H9 (cell line): ENCODE results near the gene DNAJB6. TPM values are rescaled to one million over a fixed set of nuclear protein-coding genes. Genes with fewer than 3 reads are reported as not detected.

Source experiments
- DNase-seq: peaks from one replicate; pipeline ENCODE4 v3.0.0-alpha.2; 2017
- H2AFZ ChIP-seq: one replicate; pipeline ENCODE4 v1.6.1; 2013; ENCODE audit warnings: mild to moderate bottlenecking, low read length, control low read depth, moderate library complexity
- H2AK5ac ChIP-seq: 2 replicates; pipeline ENCODE4 v1.6.1; 2013; ENCODE audit warnings: low read length, control low read depth, mixed read lengths; ENCODE audit not compliant: insufficient read length
- H2BK120ac ChIP-seq: one replicate; pipeline ENCODE4 v1.6.1; 2013; ENCODE audit warnings: low read depth, mild to moderate bottlenecking, low read length, control low read depth, inconsistent platforms; ENCODE audit not compliant: poor library complexity, severe bottlenecking
- H2BK12ac ChIP-seq: 2 replicates; pipeline ENCODE4 v1.6.1; 2013; ENCODE audit warnings: low read length, control low read depth, mixed read lengths, low read depth; ENCODE audit not compliant: insufficient read length
- H2BK15ac ChIP-seq: 2 replicates; pipeline ENCODE4 v1.6.1; 2013; ENCODE audit warnings: low read depth, low read length, control low read depth
- H2BK20ac ChIP-seq: one replicate; pipeline ENCODE4 v1.6.1; 2013; ENCODE audit warnings: low read depth, mild to moderate bottlenecking, low read length, control low read depth, inconsistent platforms; ENCODE audit not compliant: poor library complexity, severe bottlenecking
- H2BK5ac ChIP-seq: 2 replicates; pipeline ENCODE4 v1.6.1; 2013; ENCODE audit warnings: low read length, control low read depth, mixed read lengths; ENCODE audit not compliant: insufficient read length
- H3K14ac ChIP-seq: 2 replicates; pipeline ENCODE4 v1.6.1; 2013; ENCODE audit warnings: low read length, control low read depth; ENCODE audit not compliant: insufficient read depth
- H3K18ac ChIP-seq: 2 replicates; pipeline ENCODE4 v1.6.1; 2013; ENCODE audit warnings: low read depth, mild to moderate bottlenecking, mixed read lengths, low read length, control low read depth; ENCODE audit not compliant: insufficient read length
- H3K23ac ChIP-seq: 2 replicates; pipeline ENCODE4 v1.6.1; 2013; ENCODE audit warnings: low read length, control low read depth, mixed read lengths, low read depth; ENCODE audit not compliant: insufficient read length
- H3K23me2 ChIP-seq: 2 replicates; pipeline ENCODE4 v1.6.1; 2013; ENCODE audit warnings: low read depth, mild to moderate bottlenecking, mixed read lengths, low read length, control low read depth; ENCODE audit not compliant: insufficient read length, poor library complexity, severe bottlenecking
- H3K27ac ChIP-seq: 2 replicates; pipeline ENCODE4 v1.5.1; 2013; ENCODE audit warnings: low read length, control low read depth, mixed read lengths, low read depth; ENCODE audit not compliant: insufficient read length
- H3K27me3 ChIP-seq: 2 replicates; pipeline ENCODE4 v1.6.1; 2013; ENCODE audit warnings: low read length, control low read depth, inconsistent platforms; ENCODE audit not compliant: insufficient read depth
- H3K4ac ChIP-seq: 2 replicates; pipeline ENCODE4 v1.6.1; 2013; ENCODE audit warnings: low read depth, mild to moderate bottlenecking, control low read depth, inconsistent platforms, low read length, moderate library complexity
- H3K4me1 ChIP-seq: 2 replicates; pipeline ENCODE4 v1.6.1; 2013; ENCODE audit warnings: low read length, control low read depth, inconsistent platforms; ENCODE audit not compliant: insufficient read depth
- H3K4me2 ChIP-seq: 2 replicates; pipeline ENCODE4 v1.6.1; 2013; ENCODE audit warnings: low read length, control low read depth, mixed read lengths; ENCODE audit not compliant: insufficient read length, insufficient read depth
- H3K56ac ChIP-seq: 2 replicates; pipeline ENCODE4 v1.6.1; 2013; ENCODE audit warnings: low read depth, mild to moderate bottlenecking, mixed read lengths, low read length, control low read depth; ENCODE audit not compliant: insufficient read length
- H3K79me1 ChIP-seq: 2 replicates; pipeline ENCODE4 v1.6.1; 2013; ENCODE audit warnings: low read depth, mild to moderate bottlenecking, moderate library complexity, low read length, control low read depth, inconsistent platforms; ENCODE audit not compliant: insufficient read depth, poor library complexity, severe bottlenecking
- H3K79me2 ChIP-seq: 2 replicates; pipeline ENCODE4 v1.6.1; 2013; ENCODE audit warnings: low read length, control low read depth, inconsistent platforms; ENCODE audit not compliant: insufficient read depth
- H3K9ac ChIP-seq: 2 replicates; pipeline ENCODE4 v1.6.1; 2013; ENCODE audit warnings: low read length, control low read depth, mixed read lengths; ENCODE audit not compliant: insufficient read length; ENCODE audit errors: extremely low read depth
- H3K9me3 ChIP-seq: one replicate; pipeline ENCODE4 v1.6.1; 2013; ENCODE audit warnings: low read depth, low read length, inconsistent platforms; ENCODE audit not compliant: control insufficient read depth
- H3T11ph ChIP-seq: one replicate; pipeline ENCODE4 v1.6.1; 2013; ENCODE audit warnings: mild to moderate bottlenecking, low read length, control low read depth, inconsistent platforms
- H4K20me1 ChIP-seq: one replicate; pipeline ENCODE4 v1.6.1; 2013; ENCODE audit not compliant: control insufficient read depth, insufficient read length, insufficient read depth
- H4K5ac ChIP-seq: 2 replicates; pipeline ENCODE4 v1.6.1; 2013; ENCODE audit warnings: low read depth, mild to moderate bottlenecking, mixed read lengths, low read length, control low read depth; ENCODE audit not compliant: insufficient read length
- H4K8ac ChIP-seq: replicated peaks from 2 replicates; pipeline ENCODE4 v1.6.1; 2013; ENCODE audit warnings: low read length, control low read depth, mixed read lengths, low read depth; ENCODE audit not compliant: insufficient read length
- H4K91ac ChIP-seq: 2 replicates; pipeline ENCODE4 v1.6.1; 2013; ENCODE audit warnings: low read depth, mild to moderate bottlenecking, moderate library complexity, mixed read lengths, low read length, control low read depth; ENCODE audit not compliant: insufficient read length
- H3K27ac Mint-ChIP-seq, 3 experiments: 2 replicates in 2 of 3; 3 replicates in 1 of 3; pipeline ENCODE4 v1.8.0; 2020 to 2021; ENCODE audit warnings: mixed read lengths in 3 of 3, mild to moderate bottlenecking in 1 of 3, moderate library complexity in 1 of 3
- H3K27me3 Mint-ChIP-seq: 2 replicates; pipeline ENCODE4 v1.8.0; 2021; ENCODE audit warnings: low read depth, mild to moderate bottlenecking, moderate library complexity, mixed read lengths
- H3K36me3 Mint-ChIP-seq, 3 experiments: 2 replicates in 2 of 3; 3 replicates in 1 of 3; pipeline ENCODE4 v1.8.0; 2020 to 2021; ENCODE audit warnings: low read depth in 3 of 3, mixed read lengths in 3 of 3; ENCODE audit not compliant: insufficient read depth in 1 of 3
- H3K4me1 Mint-ChIP-seq, 2 experiments: 2 replicates each; pipeline ENCODE4 v1.8.0; 2020; ENCODE audit warnings: mixed read lengths in 2 of 2
- H3K4me3 Mint-ChIP-seq, 2 experiments: 2 replicates in 1 of 2; 3 replicates in 1 of 2; pipeline ENCODE4 v1.8.0; 2020 to 2021; ENCODE audit warnings: mild to moderate bottlenecking in 2 of 2, mixed read lengths in 2 of 2, moderate library complexity in 1 of 2
- H3K9me3 Mint-ChIP-seq, 2 experiments: 2 replicates in 1 of 2; 3 replicates in 1 of 2; pipeline ENCODE4 v1.8.0; 2020; ENCODE audit warnings: mild to moderate bottlenecking in 2 of 2, mixed read lengths in 2 of 2, moderate library complexity in 1 of 2
- CTCF ChIP-seq: fragments of 200-600 bp; sonication (generic); conservative IDR thresholded peaks from 3 replicates; pipeline ENCODE4 v1.8.0; 2021; ENCODE audit warnings: antibody characterized with exemption, mild to moderate bottlenecking
- WGBS: extraction: QIAGEN DNeasy Blood & Tissue Kit; methylation state at CpG from one replicate; pipeline ENCODE4 v1.1.7; 2013; ENCODE audit warnings: missing lambda C conversion rate, low lambda C conversion rate, mixed read lengths; ENCODE audit not compliant: insufficient read length; ENCODE audit errors: extremely low coverage; 5-methylcytosine and 5-hydroxymethylcytosine counted together
- total RNA-seq: library from RNA; stranded (reverse); gene quantifications from 2 replicates; pipeline ENCODE4 v1.2.1, GENCODE V29; 2021

Gene DNAJB6
- total RNA-seq, 1 experiment from 2014 or later, result 215 TPM

GRCh38 chr7:157442456-157442855 lies 105.7 kb downstream of the DNAJB6 start:
- no peak overlapping the region for H3K4me3 Mint-ChIP-seq
- Histone ChIP-seq H3T11ph (no peak overlapping the region), H3K79me1 (no peaks in the 10 kb centered on the region), H3K23ac (no peak overlapping the region), H3K18ac (no peak overlapping the region), H3K27me3 (no peaks in the 10 kb centered on the region), H3K4me1 (no peaks in the 10 kb centered on the region), H3K4me2 (no peak overlapping the region), H3K79me2 (no peaks in the 10 kb centered on the region), H4K20me1 (no peaks in the 10 kb centered on the region), H3K4ac (no peak overlapping the region), H3K23me2 (no peaks in the 10 kb centered on the region), H2BK5ac (no peak overlapping the region), H3K9ac (no peak overlapping the region), H2BK15ac (no peak overlapping the region), H2BK20ac (no peak overlapping the region), H2BK120ac (no peak overlapping the region), H3K14ac (no peak overlapping the region), H3K56ac (no peak overlapping the region), H2AK5ac (no peak overlapping the region), H4K91ac (no peak overlapping the region), H2AFZ (no peak overlapping the region), H2BK12ac (no peak overlapping the region), H3K27ac (no peak overlapping the region), H4K8ac (no peak overlapping the region), H4K5ac (no peak overlapping the region), H3K9me3 (no peaks in the 10 kb centered on the region)
- peaks cover 0 to 11% (median 7%) of the 10 kb centered on the region in 3 experiments; a peak in 4 of 7 replicates for H3K36me3 Mint-ChIP-seq
- DNase-seq, result no peak
- TF ChIP-seq CTCF, result no peak
- H3K27ac Mint-ChIP-seq, result no peak overlapping the region
- H3K27me3 Mint-ChIP-seq, result peaks cover 48% of the 10 kb centered on the region
- H3K9me3 Mint-ChIP-seq, result peaks cover 21 to 39% of the 10 kb centered on the region in 2 experiments
- no peaks in the 10 kb centered on the region for H3K4me1 Mint-ChIP-seq
- WGBS, result no CpG with 5 or more reads among the region's 23 CpGs
